HEK293T (cell line): ENCODE data around the gene MYO5B.

Source experiments
- CTCF ChIA-PET: fragments of 350-600 bp; formaldehyde crosslinking; extraction: SDS; loops from one replicate; lab custom pipeline; 2021; ENCODE audit warnings: antibody characterized with exemption, inconsistent platforms; lab: Yijun Ruan, JAX
- POLR2A ChIA-PET: fragments of 350-600 bp; formaldehyde crosslinking; extraction: SDS; loops from one replicate; lab custom pipeline; 2020; ENCODE audit warnings: antibody characterized with exemption, inconsistent platforms; lab: Yijun Ruan, JAX
- DNase-seq: peaks from one replicate; pipeline ENCODE4 v3.0.0; 2012; ENCODE audit warnings: mixed read lengths; ENCODE audit errors: extremely low spot score
- ARNT ChIP-seq: fragments of 450-650 bp; IDR thresholded peaks from 2 replicates; pipeline ENCODE4 v1.6.1; 2017; ENCODE audit warnings: mild to moderate bottlenecking
- BHLHE40 ChIP-seq: fragments of 450-650 bp; IDR thresholded peaks from 2 replicates; pipeline ENCODE4 v1.6.1; 2016; ENCODE audit warnings: mild to moderate bottlenecking, moderate library complexity, borderline replicate concordance
- CTBP1 ChIP-seq: fragments of 450-650 bp; IDR thresholded peaks from 2 replicates; pipeline ENCODE4 v1.6.1; 2016; ENCODE audit warnings: borderline replicate concordance
- ELF4 ChIP-seq: fragments of 450-650 bp; IDR thresholded peaks from 2 replicates; pipeline ENCODE4 v1.6.1; 2017; ENCODE audit warnings: antibody characterized with exemption
- FOXA1 ChIP-seq: fragments of 450-650 bp; IDR thresholded peaks from 2 replicates; pipeline ENCODE4 v1.6.1; 2016; ENCODE audit warnings: mild to moderate bottlenecking
- FOXK2 ChIP-seq: fragments of 450-650 bp; IDR thresholded peaks from 2 replicates; pipeline ENCODE4 v1.6.1; 2016; ENCODE audit warnings: mild to moderate bottlenecking
- FOXM1 ChIP-seq: fragments of 450-650 bp; IDR thresholded peaks from 2 replicates; pipeline ENCODE4 v1.6.1; 2017; ENCODE audit warnings: mild to moderate bottlenecking, borderline replicate concordance
- HDGF ChIP-seq: fragments of 450-650 bp; IDR thresholded peaks from 2 replicates; pipeline ENCODE4 v1.6.1; 2017; ENCODE audit warnings: antibody characterized with exemption, borderline replicate concordance
- L3MBTL2 ChIP-seq: fragments of 450-650 bp; conservative IDR thresholded peaks from 2 replicates; pipeline ENCODE4 v1.6.1; 2016; ENCODE audit warnings: mild to moderate bottlenecking
- LEF1 ChIP-seq: fragments of 450-650 bp; IDR thresholded peaks from 2 replicates; pipeline ENCODE4 v1.6.1; 2017; ENCODE audit warnings: mild to moderate bottlenecking, borderline replicate concordance
- NFRKB ChIP-seq: fragments of 450-650 bp; IDR thresholded peaks from 2 replicates; pipeline ENCODE4 v1.6.1; 2016; ENCODE audit warnings: mild to moderate bottlenecking, moderate library complexity
- SP1 ChIP-seq: fragments of 450-650 bp; IDR thresholded peaks from 2 replicates; pipeline ENCODE4 v1.6.1; 2017
- SUZ12 ChIP-seq: fragments of 450-650 bp; IDR thresholded peaks from 2 replicates; pipeline ENCODE4 v1.6.1; 2016; ENCODE audit warnings: mild to moderate bottlenecking
- TARDBP ChIP-seq: fragments of 450-650 bp; IDR thresholded peaks from 2 replicates; pipeline ENCODE4 v1.6.1; 2016
- ZNF384 ChIP-seq: fragments of 450-650 bp; IDR thresholded peaks from 2 replicates; pipeline ENCODE4 v1.6.1; 2016
- TF ChIP-seq, protein P1 (sequence below): fragments of 450-650 bp; IDR thresholded peaks from 2 replicates; pipeline ENCODE4 v1.6.1; 2016

The MYO5B gene

DNA sequence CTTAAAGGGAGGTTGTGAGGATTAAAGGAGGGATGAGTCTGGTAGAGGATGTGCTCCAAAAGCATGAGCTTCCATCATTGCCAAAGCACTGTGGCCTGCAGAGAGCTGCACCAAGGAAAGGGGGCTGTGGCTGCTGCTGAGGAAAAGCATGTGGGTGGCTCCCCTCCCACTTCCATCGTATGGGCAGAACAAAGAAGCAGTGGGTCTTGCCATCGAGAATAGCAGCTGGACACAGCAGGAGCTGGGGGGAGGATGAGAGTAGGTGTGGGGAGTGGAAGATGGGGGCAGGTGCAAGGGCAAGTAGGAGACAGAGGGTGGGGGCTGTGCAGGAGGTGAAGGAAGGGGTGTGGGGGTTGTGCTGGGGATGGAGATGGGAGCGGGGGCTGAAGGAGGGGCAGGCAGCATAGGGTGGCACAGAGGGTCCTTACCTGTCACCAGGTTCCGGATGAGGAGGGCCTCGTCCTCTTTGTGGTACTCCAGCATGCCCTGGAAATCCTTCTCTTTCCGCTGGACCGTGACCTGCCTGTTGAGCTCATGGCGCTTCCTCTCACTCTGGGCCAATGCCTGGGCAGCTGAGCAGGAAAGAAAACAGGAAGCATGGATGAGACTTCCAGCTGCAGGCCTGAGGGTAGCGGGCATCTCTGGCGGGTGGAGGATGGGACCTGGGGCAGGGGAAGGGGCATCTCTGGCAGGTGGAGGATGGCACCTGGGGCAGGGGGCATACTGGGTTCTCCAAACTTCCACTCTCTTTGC, 348.1 kb downstream of the MYO5B start:
- no peak for TF ChIP-seq L3MBTL2
- TF ChIP-seq ARNT, result no peak
- TF ChIP-seq NFRKB, result no peak
- no peak for TF ChIP-seq ZNF384
- no peak for TF ChIP-seq SUZ12
- TF ChIP-seq CTBP1, result no peak
- TF ChIP-seq HDGF, result no peak
- no peak for TF ChIP-seq TARDBP
- no peak for TF ChIP-seq SP1
- POLR2A ChIA-PET, result no interaction called here
- no peak for DNase-seq
- CTCF ChIA-PET, result no interaction called here

DNA sequence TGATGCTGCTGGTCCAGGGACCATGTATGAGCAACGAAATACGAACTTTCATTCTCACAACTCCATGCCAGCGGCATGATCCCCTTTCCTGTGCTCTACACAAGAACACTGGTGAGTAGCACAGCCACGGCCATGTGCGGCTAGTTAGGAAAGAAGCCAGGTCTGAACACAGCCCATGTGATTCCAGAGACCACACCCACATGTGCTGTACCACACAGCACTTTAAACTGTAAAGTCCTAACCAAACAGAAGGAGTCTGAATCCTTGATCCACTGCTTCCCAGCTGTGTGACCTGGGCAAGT, 348.6 kb downstream of the MYO5B start:
- DNase-seq, result no peak
- ChIA-PET CTCF (no interaction called here), POLR2A (no interaction called here)
- TF ChIP-seq ELF4 (no peak), NFRKB (no peak), FOXA1 (no peak), ZNF384 (no peak), HDGF (no peak), LEF1 (no peak), FOXK2 (no peak), SUZ12 (no peak), CTBP1 (no peak), ARNT (no peak)
- TF ChIP-seq, protein P1, sequence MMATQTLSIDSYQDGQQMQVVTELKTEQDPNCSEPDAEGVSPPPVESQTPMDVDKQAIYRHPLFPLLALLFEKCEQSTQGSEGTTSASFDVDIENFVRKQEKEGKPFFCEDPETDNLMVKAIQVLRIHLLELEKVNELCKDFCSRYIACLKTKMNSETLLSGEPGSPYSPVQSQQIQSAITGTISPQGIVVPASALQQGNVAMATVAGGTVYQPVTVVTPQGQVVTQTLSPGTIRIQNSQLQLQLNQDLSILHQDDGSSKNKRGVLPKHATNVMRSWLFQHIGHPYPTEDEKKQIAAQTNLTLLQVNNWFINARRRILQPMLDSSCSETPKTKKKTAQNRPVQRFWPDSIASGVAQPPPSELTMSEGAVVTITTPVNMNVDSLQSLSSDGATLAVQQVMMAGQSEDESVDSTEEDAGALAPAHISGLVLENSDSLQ, result no peak

DNA sequence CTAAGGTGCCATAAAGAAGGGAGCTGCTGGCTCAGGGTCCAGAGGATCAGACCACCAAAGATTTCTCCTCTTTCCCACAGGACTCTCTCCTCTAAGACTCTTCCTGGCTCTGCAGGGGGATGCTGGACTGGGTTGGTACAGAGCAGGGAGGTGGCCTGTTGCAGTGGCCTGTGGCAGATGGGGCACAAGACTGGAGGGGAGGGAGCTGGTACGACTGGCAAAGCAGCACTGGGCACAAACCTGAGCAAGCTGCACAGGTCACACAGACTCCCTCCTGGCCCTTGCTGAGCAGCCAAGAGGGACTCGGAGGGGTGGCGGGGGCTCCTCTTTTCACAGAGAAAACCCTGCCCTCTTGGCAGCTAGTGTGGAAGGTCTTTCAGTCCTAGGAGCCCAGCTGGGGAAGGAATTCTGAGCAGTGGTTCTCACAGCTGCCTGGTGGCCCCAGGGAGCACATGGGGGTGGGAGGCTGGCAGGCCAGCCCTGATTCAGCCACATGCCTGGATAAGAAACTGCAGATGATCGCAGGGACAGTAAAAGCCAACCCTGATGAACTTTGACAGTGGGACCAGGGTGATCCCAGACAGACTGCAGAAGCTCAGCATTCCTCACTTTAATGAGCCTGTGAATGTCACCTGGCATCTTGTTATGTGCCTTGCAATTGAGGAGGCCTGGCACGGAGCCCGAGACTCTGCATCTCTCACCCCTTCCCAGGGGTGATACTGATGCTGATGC, 349.2 kb downstream of the MYO5B start:
- POLR2A ChIA-PET, result no interaction called here
- TF ChIP-seq, protein P1, result no peak
- TF ChIP-seq FOXA1, result no peak
- no peak for TF ChIP-seq ARNT
- TF ChIP-seq ELF4, result no peak
- no peak for TF ChIP-seq LEF1
- TF ChIP-seq NFRKB, result no peak
- TF ChIP-seq FOXK2, result no peak
- no peak for TF ChIP-seq ZNF384
- no peak for TF ChIP-seq TARDBP
- no peak for TF ChIP-seq HDGF
- DNase-seq, result no peak
- CTCF ChIA-PET, result no interaction called here

DNA sequence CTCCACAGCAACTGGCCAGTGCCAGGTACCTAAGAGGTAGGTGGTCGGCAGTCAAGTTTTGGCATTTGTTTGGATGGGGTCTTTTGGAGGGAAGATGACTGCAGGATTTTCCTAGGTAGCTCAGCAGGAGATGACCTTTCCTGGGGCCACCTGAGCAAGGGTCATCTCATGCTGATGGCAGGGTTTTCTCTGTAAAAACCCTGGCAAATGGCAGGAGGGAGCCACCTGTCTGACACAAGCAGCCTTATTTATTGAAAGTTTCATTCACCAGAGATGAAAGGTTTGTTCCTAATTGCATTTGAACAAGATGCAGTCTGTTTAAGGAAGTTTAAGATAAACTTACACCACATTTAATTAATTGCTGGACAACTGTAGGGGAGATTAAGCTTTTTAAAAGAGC, 350.0 kb downstream of the MYO5B start:
- no peak for DNase-seq
- no peak for TF ChIP-seq FOXK2
- no peak for TF ChIP-seq BHLHE40
- TF ChIP-seq, protein P1, result no peak
- TF ChIP-seq ARNT, result no peak
- no peak for TF ChIP-seq ELF4
- no peak for TF ChIP-seq ZNF384
- TF ChIP-seq SUZ12, result no peak
- POLR2A ChIA-PET, result interaction anchor here (1.6 kb wide), 1 partner anchor 31 kb away, joined by 4 read pairs; no protein-coding TSS in a partner anchor
- CTCF ChIA-PET, result no interaction called here

DNA sequence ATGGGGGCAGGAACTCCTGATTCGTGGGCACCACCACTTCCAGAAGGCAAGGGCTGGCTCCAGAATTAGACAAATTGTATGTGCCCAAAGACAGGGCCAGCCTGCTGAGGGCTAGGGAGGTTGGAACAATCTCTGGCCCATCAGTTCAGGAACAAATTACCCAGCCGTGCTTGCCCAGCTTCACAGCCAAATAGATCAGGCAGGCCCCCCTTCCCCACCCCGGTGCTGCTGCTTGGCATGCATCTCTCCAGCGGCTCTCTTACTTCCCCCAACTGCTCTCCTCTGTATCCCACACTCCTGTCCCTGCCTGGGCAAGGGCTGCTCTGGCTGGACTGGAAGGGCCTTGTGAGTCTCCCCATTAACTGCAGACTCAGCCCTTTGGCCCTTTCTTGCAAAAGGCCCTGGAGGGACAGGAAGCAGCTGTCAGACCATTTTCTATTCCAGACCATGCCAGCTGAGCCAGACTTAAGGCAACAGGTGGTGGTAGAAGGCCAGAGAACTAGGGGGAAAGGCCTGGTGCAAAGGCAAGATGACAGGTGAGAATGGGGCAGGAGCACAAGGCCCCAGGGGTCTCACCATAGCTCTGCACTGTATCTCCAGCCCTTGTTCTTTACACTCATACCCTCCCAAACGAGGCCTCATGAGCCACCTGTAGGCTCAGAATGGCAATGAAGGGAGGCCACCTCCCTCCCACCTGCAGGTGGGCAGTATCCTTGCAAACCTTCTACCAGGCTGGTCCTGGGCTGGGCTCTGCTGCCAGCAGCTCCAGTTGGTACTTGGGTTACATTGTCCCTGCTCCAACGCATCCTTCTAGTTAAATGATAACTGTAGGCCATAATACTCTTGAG, 350.9 kb downstream of the MYO5B start:
- CTCF ChIA-PET, result no interaction called here
- no peak for DNase-seq
- TF ChIP-seq CTBP1 (no peak), L3MBTL2 (no peak), SP1 (no peak), SUZ12 (no peak), ARNT (no peak), TARDBP (no peak), FOXA1 (no peak), LEF1 (no peak), FOXK2 (no peak), FOXM1 (no peak), BHLHE40 (no peak), ELF4 (no peak), HDGF (no peak), NFRKB (no peak), ZNF384 (no peak)
- TF ChIP-seq, protein P1, result no peak
- POLR2A ChIA-PET, result interaction anchor here (1.6 kb wide), 1 partner anchor 30 kb away, joined by 4 read pairs; no protein-coding TSS in a partner anchor
